WTC11 (cell line): ENCODE measurements around the gene MOSPD2. TPM values are rescaled to one million over a fixed set of nuclear protein-coding genes. Genes with fewer than 3 reads are reported as not detected.

Source experiments
- ATAC-seq: fragments of 200-7000 bp; cut with Tn5 transposase; 2 replicates; pipeline ENCODE4 v1.10.0; 2021; ENCODE audit warnings: mild to moderate bottlenecking, moderate library complexity
- CTCF ChIA-PET: fragments of 300-600 bp; sonication (Branson Sonifier 250); formaldehyde crosslinking; loops from one replicate; lab custom pipeline; 2021; ENCODE audit warnings: antibody characterized with exemption; lab: Charles Lee
- POLR2A ChIA-PET: fragments of 350-600 bp; sonication (Branson Sonifier 250); formaldehyde crosslinking; loops from one replicate; lab custom pipeline; 2021; ENCODE audit warnings: antibody characterized with exemption; lab: Charles Lee
- DNase-seq: peaks from one replicate; pipeline ENCODE4 v3.0.0; 2021; ENCODE audit warnings: low spot score
- H3K27ac Mint-ChIP-seq: 2 replicates; pipeline ENCODE4 v1.8.0; 2021; ENCODE audit warnings: mixed read lengths
- H3K27me3 Mint-ChIP-seq: 2 replicates; pipeline ENCODE4 v1.8.0; 2021; ENCODE audit warnings: low read depth, mild to moderate bottlenecking, moderate library complexity, mixed read lengths
- H3K36me3 Mint-ChIP-seq: 2 replicates; pipeline ENCODE4 v1.8.0; 2021; ENCODE audit warnings: mixed read lengths
- H3K4me1 Mint-ChIP-seq: 2 replicates; pipeline ENCODE4 v1.8.0; 2022; ENCODE audit warnings: mixed read lengths
- H3K4me3 Mint-ChIP-seq: 2 replicates; pipeline ENCODE4 v1.8.0; 2021; ENCODE audit warnings: mild to moderate bottlenecking, moderate library complexity, mixed read lengths
- H3K9me3 Mint-ChIP-seq: 2 replicates; pipeline ENCODE4 v1.8.0; 2021; ENCODE audit warnings: mixed read lengths
- CREM ChIP-seq: sonication (generic); formaldehyde crosslinking; IDR thresholded peaks from 2 replicates; pipeline ENCODE4 v1.8.1; 2022; ENCODE audit warnings: mild to moderate bottlenecking, missing genetic modification reagents, moderate library complexity
- E2F4 ChIP-seq: sonication (generic); formaldehyde crosslinking; IDR thresholded peaks from 2 replicates; pipeline ENCODE4 v1.8.1; 2022; ENCODE audit warnings: low read depth, mild to moderate bottlenecking, moderate library complexity, missing genetic modification reagents, borderline replicate concordance
- FOXJ3 ChIP-seq: sonication (generic); formaldehyde crosslinking; IDR thresholded peaks from 2 replicates; pipeline ENCODE4 v1.9.0; 2021; ENCODE audit warnings: missing genetic modification reagents, mild to moderate bottlenecking, borderline replicate concordance
- FOXK1 ChIP-seq: sonication (generic); formaldehyde crosslinking; IDR thresholded peaks from 2 replicates; pipeline ENCODE4 v1.8.0; 2022; ENCODE audit warnings: mild to moderate bottlenecking, moderate library complexity, missing genetic modification reagents
- GRHL2 ChIP-seq: fragments of 250-450 bp; sonication (Bioruptor Pico); IDR thresholded peaks from 2 replicates; pipeline ENCODE4 v1.8.0; 2022; ENCODE audit warnings: mild to moderate bottlenecking, moderate library complexity; ENCODE audit not compliant: insufficient replicate concordance, severe bottlenecking
- GTF2I ChIP-seq: fragments of 250-450 bp; sonication (Bioruptor Pico); conservative IDR thresholded peaks from 2 replicates; pipeline ENCODE4 v1.4.0; 2021; ENCODE audit warnings: mild to moderate bottlenecking
- HMGXB4 ChIP-seq: sonication (generic); formaldehyde crosslinking; IDR thresholded peaks from 2 replicates; pipeline ENCODE4 v1.8.1; 2023; ENCODE audit warnings: mild to moderate bottlenecking, moderate library complexity, missing genetic modification reagents
- JUN ChIP-seq: sonication (generic); formaldehyde crosslinking; IDR thresholded peaks from 2 replicates; pipeline ENCODE4 v1.8.0; 2023; ENCODE audit warnings: mild to moderate bottlenecking, missing genetic modification reagents
- RORB ChIP-seq: fragments of 250-450 bp; sonication (Bioruptor Pico); IDR thresholded peaks from 2 replicates; pipeline ENCODE4 v1.9.0; 2021; ENCODE audit warnings: mild to moderate bottlenecking
- SP1 ChIP-seq: sonication (generic); formaldehyde crosslinking; conservative IDR thresholded peaks from 2 replicates; pipeline ENCODE4 v1.8.1; 2022; ENCODE audit warnings: missing genetic modification reagents
- TCF7 ChIP-seq: sonication (generic); formaldehyde crosslinking; IDR thresholded peaks from 2 replicates; pipeline ENCODE4 v1.8.0; 2022; ENCODE audit warnings: mild to moderate bottlenecking, low read depth, missing genetic modification reagents, moderate library complexity
- TEAD1 ChIP-seq: sonication (generic); formaldehyde crosslinking; IDR thresholded peaks from 2 replicates; pipeline ENCODE4 v1.8.0; 2022; ENCODE audit warnings: mild to moderate bottlenecking, missing genetic modification reagents
- ZBTB21 ChIP-seq: sonication (generic); formaldehyde crosslinking; IDR thresholded peaks from 2 replicates; pipeline ENCODE4 v1.8.1; 2023; ENCODE audit warnings: mild to moderate bottlenecking, missing genetic modification reagents, borderline replicate concordance
- ZNF219 ChIP-seq: sonication (generic); formaldehyde crosslinking; IDR thresholded peaks from 2 replicates; pipeline ENCODE4 v1.8.0; 2023; ENCODE audit warnings: missing genetic modification reagents, mild to moderate bottlenecking, borderline replicate concordance
- ZNF263 ChIP-seq: sonication (generic); formaldehyde crosslinking; IDR thresholded peaks from 2 replicates; pipeline ENCODE4 v1.8.1; 2022; ENCODE audit warnings: low read depth, mild to moderate bottlenecking, moderate library complexity, missing genetic modification reagents
- ZNF317 ChIP-seq: sonication (generic); formaldehyde crosslinking; IDR thresholded peaks from 2 replicates; pipeline ENCODE4 v1.8.1; 2023; ENCODE audit warnings: low read depth, mild to moderate bottlenecking, moderate library complexity, missing genetic modification reagents, borderline replicate concordance
- ZNF423 ChIP-seq: fragments of 250-450 bp; sonication (Bioruptor Pico); IDR thresholded peaks from 2 replicates; pipeline ENCODE4 v2.1.2; 2022; ENCODE audit warnings: mild to moderate bottlenecking, moderate library complexity
- total RNA-seq: library from RNA; stranded (reverse); gene quantifications from 3 replicates; pipeline ENCODE4 v1.2.3, GENCODE V29; 2021
- TF ChIP-seq, protein P1 (sequence below): fragments of 200-600 bp; IDR thresholded peaks from 2 replicates; pipeline ENCODE4 v1.8.0; 2022; ENCODE audit warnings: antibody characterized with exemption
- TF ChIP-seq, protein P2 (sequence below): fragments of 250-450 bp; sonication (Bioruptor Pico); IDR thresholded peaks from 2 replicates; pipeline ENCODE4 v1.9.0; 2021; ENCODE audit warnings: moderate library complexity, mild to moderate bottlenecking, inconsistent platforms, borderline replicate concordance
- TF ChIP-seq, protein P3 (sequence below): sonication (generic); formaldehyde crosslinking; IDR thresholded peaks from 2 replicates; pipeline ENCODE4 v1.8.0; 2022; ENCODE audit warnings: mild to moderate bottlenecking, missing genetic modification reagents
- TF ChIP-seq, protein P4 (sequence below): sonication (generic); formaldehyde crosslinking; IDR thresholded peaks from 2 replicates; pipeline ENCODE4 v1.8.1; 2023; ENCODE audit warnings: mild to moderate bottlenecking, missing genetic modification reagents, moderate library complexity
- TF ChIP-seq, protein P5 (sequence below): sonication (generic); formaldehyde crosslinking; IDR thresholded peaks from 2 replicates; pipeline ENCODE4 v1.8.0; 2022; ENCODE audit warnings: mild to moderate bottlenecking, missing genetic modification reagents
- TF ChIP-seq, protein P6 (sequence below): sonication (generic); formaldehyde crosslinking; IDR thresholded peaks from 2 replicates; pipeline ENCODE4 v1.8.0; 2023; ENCODE audit warnings: missing genetic modification reagents

MOSPD2 gene
- total RNA-seq, 1 experiment from 2014 or later: 13.2 TPM

- TF ChIP-seq SP1 (CRISPR knock-in tag) (no peak), GTF2I (CRISPR knock-in tag) (no peak), GRHL2 (CRISPR knock-in tag) (no peak), ZNF317 (no peak)
Measured at GRCh38 chrX:14829643-14830042, 43.6 kb upstream of the MOSPD2 start (continued).

- ChIA-PET CTCF (no interaction called here), POLR2A (no interaction called here)
- TF ChIP-seq ZNF317: no peak
- TF ChIP-seq ZNF263 (CRISPR knock-in tag): no peak
- no peak for TF ChIP-seq ZNF423 (CRISPR knock-in tag)
- no peak for TF ChIP-seq TEAD1
- TF ChIP-seq, protein P1, sequence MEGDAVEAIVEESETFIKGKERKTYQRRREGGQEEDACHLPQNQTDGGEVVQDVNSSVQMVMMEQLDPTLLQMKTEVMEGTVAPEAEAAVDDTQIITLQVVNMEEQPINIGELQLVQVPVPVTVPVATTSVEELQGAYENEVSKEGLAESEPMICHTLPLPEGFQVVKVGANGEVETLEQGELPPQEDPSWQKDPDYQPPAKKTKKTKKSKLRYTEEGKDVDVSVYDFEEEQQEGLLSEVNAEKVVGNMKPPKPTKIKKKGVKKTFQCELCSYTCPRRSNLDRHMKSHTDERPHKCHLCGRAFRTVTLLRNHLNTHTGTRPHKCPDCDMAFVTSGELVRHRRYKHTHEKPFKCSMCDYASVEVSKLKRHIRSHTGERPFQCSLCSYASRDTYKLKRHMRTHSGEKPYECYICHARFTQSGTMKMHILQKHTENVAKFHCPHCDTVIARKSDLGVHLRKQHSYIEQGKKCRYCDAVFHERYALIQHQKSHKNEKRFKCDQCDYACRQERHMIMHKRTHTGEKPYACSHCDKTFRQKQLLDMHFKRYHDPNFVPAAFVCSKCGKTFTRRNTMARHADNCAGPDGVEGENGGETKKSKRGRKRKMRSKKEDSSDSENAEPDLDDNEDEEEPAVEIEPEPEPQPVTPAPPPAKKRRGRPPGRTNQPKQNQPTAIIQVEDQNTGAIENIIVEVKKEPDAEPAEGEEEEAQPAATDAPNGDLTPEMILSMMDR: no peak
- TF ChIP-seq, protein P2, sequence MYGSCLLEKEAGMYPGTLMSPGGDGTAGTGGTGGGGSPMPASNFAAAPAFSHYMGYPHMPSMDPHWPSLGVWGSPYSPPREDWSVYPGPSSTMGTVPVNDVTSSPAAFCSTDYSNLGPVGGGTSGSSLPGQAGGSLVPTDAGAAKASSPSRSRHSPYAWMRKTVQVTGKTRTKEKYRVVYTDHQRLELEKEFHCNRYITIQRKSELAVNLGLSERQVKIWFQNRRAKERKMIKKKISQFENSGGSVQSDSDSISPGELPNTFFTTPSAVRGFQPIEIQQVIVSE (CRISPR knock-in tag): no peak
- TF ChIP-seq ZNF219 (CRISPR knock-in tag): no peak
- Mint-ChIP-seq H3K4me1 (peaks cover 9% of the 10 kb centered on the region), H3K4me3 (no peak overlapping the region), H3K36me3 (peaks cover 41% of the 10 kb centered on the region), H3K27ac (peak overlapping the region; percentile 36; the same call in 1 of the 2 replicates), H3K9me3 (peaks cover 17% of the 10 kb centered on the region), H3K27me3 (no peaks in the 10 kb centered on the region)
- ATAC-seq: no peak
- DNase-seq: no peak
Measured at GRCh38 chrX:14832151-14832550, 41.1 kb upstream of the MOSPD2 start.

GRCh38 chrX:14832586-14832985 lies 40.6 kb upstream of the MOSPD2 start:
- Mint-ChIP-seq H3K27ac (no peak overlapping the region), H3K27me3 (no peaks in the 10 kb centered on the region)

More at GRCh38 chrX:14832586-14832985, 40.6 kb upstream of the MOSPD2 start:
- no peak for TF ChIP-seq E2F4 (CRISPR knock-in tag)
- no peak for TF ChIP-seq ZNF263 (CRISPR knock-in tag)
- TF ChIP-seq HMGXB4 (CRISPR knock-in tag): no peak
- no peak for TF ChIP-seq FOXJ3 (CRISPR knock-in tag)
- no peak for TF ChIP-seq JUN (CRISPR knock-in tag)
- TF ChIP-seq, protein P3, sequence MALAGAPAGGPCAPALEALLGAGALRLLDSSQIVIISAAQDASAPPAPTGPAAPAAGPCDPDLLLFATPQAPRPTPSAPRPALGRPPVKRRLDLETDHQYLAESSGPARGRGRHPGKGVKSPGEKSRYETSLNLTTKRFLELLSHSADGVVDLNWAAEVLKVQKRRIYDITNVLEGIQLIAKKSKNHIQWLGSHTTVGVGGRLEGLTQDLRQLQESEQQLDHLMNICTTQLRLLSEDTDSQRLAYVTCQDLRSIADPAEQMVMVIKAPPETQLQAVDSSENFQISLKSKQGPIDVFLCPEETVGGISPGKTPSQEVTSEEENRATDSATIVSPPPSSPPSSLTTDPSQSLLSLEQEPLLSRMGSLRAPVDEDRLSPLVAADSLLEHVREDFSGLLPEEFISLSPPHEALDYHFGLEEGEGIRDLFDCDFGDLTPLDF (CRISPR knock-in tag): no peak
- TF ChIP-seq, protein P4, sequence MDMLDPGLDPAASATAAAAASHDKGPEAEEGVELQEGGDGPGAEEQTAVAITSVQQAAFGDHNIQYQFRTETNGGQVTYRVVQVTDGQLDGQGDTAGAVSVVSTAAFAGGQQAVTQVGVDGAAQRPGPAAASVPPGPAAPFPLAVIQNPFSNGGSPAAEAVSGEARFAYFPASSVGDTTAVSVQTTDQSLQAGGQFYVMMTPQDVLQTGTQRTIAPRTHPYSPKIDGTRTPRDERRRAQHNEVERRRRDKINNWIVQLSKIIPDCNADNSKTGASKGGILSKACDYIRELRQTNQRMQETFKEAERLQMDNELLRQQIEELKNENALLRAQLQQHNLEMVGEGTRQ (CRISPR knock-in tag): no peak
- no peak for TF ChIP-seq FOXK1 (CRISPR knock-in tag)
- TF ChIP-seq, protein P5, sequence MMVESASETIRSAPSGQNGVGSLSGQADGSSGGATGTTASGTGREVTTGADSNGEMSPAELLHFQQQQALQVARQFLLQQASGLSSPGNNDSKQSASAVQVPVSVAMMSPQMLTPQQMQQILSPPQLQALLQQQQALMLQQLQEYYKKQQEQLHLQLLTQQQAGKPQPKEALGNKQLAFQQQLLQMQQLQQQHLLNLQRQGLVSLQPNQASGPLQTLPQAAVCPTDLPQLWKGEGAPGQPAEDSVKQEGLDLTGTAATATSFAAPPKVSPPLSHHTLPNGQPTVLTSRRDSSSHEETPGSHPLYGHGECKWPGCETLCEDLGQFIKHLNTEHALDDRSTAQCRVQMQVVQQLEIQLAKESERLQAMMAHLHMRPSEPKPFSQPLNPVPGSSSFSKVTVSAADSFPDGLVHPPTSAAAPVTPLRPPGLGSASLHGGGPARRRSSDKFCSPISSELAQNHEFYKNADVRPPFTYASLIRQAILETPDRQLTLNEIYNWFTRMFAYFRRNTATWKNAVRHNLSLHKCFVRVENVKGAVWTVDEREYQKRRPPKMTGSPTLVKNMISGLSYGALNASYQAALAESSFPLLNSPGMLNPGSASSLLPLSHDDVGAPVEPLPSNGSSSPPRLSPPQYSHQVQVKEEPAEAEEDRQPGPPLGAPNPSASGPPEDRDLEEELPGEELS (CRISPR knock-in tag): no peak
- TF ChIP-seq, protein P6, sequence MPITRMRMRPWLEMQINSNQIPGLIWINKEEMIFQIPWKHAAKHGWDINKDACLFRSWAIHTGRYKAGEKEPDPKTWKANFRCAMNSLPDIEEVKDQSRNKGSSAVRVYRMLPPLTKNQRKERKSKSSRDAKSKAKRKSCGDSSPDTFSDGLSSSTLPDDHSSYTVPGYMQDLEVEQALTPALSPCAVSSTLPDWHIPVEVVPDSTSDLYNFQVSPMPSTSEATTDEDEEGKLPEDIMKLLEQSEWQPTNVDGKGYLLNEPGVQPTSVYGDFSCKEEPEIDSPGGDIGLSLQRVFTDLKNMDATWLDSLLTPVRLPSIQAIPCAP: no peak
- TF ChIP-seq RORB (CRISPR knock-in tag): no peak
- TF ChIP-seq CREM (CRISPR knock-in tag): no peak
- no peak for TF ChIP-seq ZBTB21 (CRISPR knock-in tag)
- no peak for TF ChIP-seq TCF7
- H3K36me3 Mint-ChIP-seq: peaks cover 41% of the 10 kb centered on the region
- peaks cover 9% of the 10 kb centered on the region for H3K4me1 Mint-ChIP-seq
- DNase-seq (no peak), ATAC-seq (no peak)
- H3K9me3 Mint-ChIP-seq: peaks cover 17% of the 10 kb centered on the region
- POLR2A ChIA-PET: no interaction called here
- H3K4me3 Mint-ChIP-seq: no peak overlapping the region
- CTCF ChIA-PET: no interaction called here
